Parathyroid adenoma (tissue), 2 donors: Measurements from ENCODE around the gene SPHKAP.

Source experiments
- H2AFZ ChIP-seq: fragments of 300-600 bp; sonication (generic); one replicate; pipeline ENCODE4 v1.7.0; 2017; ENCODE audit warnings: antibody characterized with exemption, mild to moderate bottlenecking
- H3K27ac ChIP-seq: fragments of 300-600 bp; sonication (generic); one replicate; pipeline ENCODE4 v1.7.0; 2017
- H3K27me3 ChIP-seq: fragments of 300-600 bp; sonication (generic); one replicate; pipeline ENCODE4 v1.7.0; 2017; ENCODE audit warnings: low read length; ENCODE audit not compliant: control insufficient read depth, insufficient read depth
- H3K36me3 ChIP-seq: fragments of 300-600 bp; sonication (generic); one replicate; pipeline ENCODE4 v1.7.0; 2017; ENCODE audit warnings: low read length; ENCODE audit not compliant: control insufficient read depth, insufficient read depth
- H3K4me1 ChIP-seq: fragments of 300-600 bp; sonication (generic); one replicate; pipeline ENCODE4 v1.7.0; 2017; ENCODE audit warnings: control low read depth
- H3K4me2 ChIP-seq: fragments of 300-600 bp; sonication (generic); one replicate; pipeline ENCODE4 v1.7.0; 2017; ENCODE audit warnings: low read length
- H3K4me3 ChIP-seq: fragments of 300-600 bp; sonication (generic); one replicate; pipeline ENCODE4 v1.7.0; 2017; ENCODE audit warnings: low read depth, low read length
- H3K79me2 ChIP-seq: fragments of 300-600 bp; sonication (generic); one replicate; pipeline ENCODE4 v1.7.0; 2017; ENCODE audit warnings: control low read depth
- H3K9ac ChIP-seq: fragments of 300-600 bp; sonication (generic); one replicate; pipeline ENCODE4 v1.7.0; 2017; ENCODE audit warnings: mild to moderate bottlenecking
- H3K9me3 ChIP-seq: fragments of 300-600 bp; sonication (generic); one replicate; pipeline ENCODE4 v1.7.0; 2017; ENCODE audit warnings: low read length; ENCODE audit not compliant: control insufficient read depth
- TF ChIP-seq, protein P1 (sequence below): fragments of 300-600 bp; sonication (generic); IDR thresholded peaks from one replicate; pipeline ENCODE4 v1.7.0; 2017; ENCODE audit warnings: antibody characterized with exemption, mild to moderate bottlenecking
- donor health status: primary hyperparathyroidism.

SPHKAP gene

DNA sequence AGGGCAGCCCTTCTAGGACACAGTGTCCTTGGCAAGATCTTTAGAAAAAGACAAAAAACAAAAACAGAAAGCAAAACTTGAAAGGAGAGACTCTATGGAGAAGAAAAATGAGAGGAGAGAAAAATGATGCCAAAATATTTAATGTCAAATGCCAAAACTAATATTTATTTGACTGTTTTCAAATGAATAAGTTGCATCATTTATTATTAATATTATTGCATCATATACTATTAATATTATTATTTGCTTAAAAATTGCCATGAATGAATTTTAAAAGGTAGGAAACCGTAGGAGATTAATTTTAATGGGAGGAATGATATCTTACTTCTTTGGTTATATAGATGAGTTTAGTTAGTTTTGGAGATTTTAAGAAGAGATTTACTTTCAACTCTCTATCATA lies 165.7 kb downstream of the SPHKAP start:
- no peaks in the 10 kb centered on the region for H3K79me2 ChIP-seq
- no peaks in the 10 kb centered on the region for H3K27me3 ChIP-seq
- no peaks in the 10 kb centered on the region for H3K9me3 ChIP-seq
- H3K27ac ChIP-seq: no peak overlapping the region
- H3K9ac ChIP-seq: no peak overlapping the region
- TF ChIP-seq, protein P1, sequence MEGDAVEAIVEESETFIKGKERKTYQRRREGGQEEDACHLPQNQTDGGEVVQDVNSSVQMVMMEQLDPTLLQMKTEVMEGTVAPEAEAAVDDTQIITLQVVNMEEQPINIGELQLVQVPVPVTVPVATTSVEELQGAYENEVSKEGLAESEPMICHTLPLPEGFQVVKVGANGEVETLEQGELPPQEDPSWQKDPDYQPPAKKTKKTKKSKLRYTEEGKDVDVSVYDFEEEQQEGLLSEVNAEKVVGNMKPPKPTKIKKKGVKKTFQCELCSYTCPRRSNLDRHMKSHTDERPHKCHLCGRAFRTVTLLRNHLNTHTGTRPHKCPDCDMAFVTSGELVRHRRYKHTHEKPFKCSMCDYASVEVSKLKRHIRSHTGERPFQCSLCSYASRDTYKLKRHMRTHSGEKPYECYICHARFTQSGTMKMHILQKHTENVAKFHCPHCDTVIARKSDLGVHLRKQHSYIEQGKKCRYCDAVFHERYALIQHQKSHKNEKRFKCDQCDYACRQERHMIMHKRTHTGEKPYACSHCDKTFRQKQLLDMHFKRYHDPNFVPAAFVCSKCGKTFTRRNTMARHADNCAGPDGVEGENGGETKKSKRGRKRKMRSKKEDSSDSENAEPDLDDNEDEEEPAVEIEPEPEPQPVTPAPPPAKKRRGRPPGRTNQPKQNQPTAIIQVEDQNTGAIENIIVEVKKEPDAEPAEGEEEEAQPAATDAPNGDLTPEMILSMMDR: no peak
- no peak overlapping the region for H3K4me2 ChIP-seq
- no peaks in the 10 kb centered on the region for H3K36me3 ChIP-seq
- no peaks in the 10 kb centered on the region for H3K4me1 ChIP-seq
- no peak overlapping the region for H3K4me3 ChIP-seq
- no peak overlapping the region for H2AFZ ChIP-seq

DNA sequence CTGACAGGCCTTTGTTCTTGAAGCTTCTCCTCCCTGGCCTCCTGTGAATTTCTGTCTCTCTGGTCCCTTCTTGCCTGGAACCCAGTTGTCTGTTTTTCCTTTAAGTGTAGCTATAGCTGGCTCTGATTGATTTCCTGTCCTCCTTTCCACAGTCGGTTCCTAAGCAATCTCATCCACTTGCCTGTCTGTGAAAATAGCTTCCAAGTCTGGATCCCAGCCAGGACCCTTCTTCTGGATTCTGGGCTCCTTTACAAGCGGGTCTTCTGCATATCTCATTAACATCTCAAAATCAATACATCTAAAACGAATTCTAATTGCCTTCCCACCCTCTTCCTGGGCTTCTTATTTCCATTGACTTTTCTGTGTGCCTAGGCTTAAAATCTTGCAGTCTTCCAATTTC lies 185.1 kb downstream of the SPHKAP start:
- no peak overlapping the region for H2AFZ ChIP-seq
- H3K27me3 ChIP-seq: no peaks in the 10 kb centered on the region
- H3K9me3 ChIP-seq: no peaks in the 10 kb centered on the region
- H3K9ac ChIP-seq: no peak overlapping the region
- H3K4me3 ChIP-seq: no peak overlapping the region
- H3K4me2 ChIP-seq: no peak overlapping the region
- H3K27ac ChIP-seq: no peak overlapping the region
- TF ChIP-seq, protein P1: no peak
- H3K36me3 ChIP-seq: no peaks in the 10 kb centered on the region
- no peaks in the 10 kb centered on the region for H3K79me2 ChIP-seq
- no peaks in the 10 kb centered on the region for H3K4me1 ChIP-seq

DNA sequence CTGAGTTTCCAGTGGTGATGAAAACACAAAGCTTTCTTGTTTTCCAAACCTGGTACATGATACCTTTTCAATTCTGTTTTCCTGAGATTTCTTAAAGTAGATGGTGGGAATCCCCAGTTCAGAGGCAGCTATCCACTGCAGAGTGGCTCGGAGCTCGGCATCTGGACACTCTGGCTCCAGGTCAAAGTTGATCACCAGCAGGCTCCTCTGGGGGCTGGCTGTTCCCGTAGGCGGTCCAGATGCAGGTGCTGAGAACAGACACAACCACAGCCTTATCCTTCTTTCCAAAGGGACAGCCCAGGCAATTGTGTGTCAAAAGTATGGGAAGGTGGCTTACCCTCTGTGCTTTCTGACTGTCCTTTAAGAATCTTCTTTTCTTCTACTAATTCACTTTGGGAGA lies 190.6 kb downstream of the SPHKAP start:
- Histone ChIP-seq H3K9me3 (no peaks in the 10 kb centered on the region), H2AFZ (no peak overlapping the region), H3K4me2 (no peak overlapping the region), H3K9ac (no peak overlapping the region), H3K27ac (no peak overlapping the region), H3K36me3 (no peaks in the 10 kb centered on the region), H3K27me3 (no peaks in the 10 kb centered on the region), H3K4me3 (no peak overlapping the region), H3K79me2 (no peaks in the 10 kb centered on the region), H3K4me1 (no peaks in the 10 kb centered on the region)
- TF ChIP-seq, protein P1: no peak

DNA sequence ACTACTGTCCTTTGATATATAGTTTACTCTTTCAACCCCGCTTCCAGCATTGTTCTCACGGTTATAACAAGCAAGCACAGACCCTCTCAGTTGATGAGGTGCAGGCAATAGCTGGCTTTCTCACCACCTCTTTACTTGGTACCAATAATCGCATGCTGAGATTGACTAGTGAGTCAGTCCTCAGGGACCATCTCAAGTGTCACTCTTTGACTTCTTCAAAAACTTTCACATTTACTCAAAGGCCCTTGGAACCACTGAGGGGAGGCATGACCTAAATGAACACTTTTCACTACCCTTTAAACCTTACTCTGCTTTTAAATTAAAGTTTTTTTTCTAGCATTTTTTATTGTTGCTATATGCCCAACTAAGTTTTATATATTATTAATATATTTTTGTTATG lies 208.2 kb downstream of the SPHKAP start:
- no peaks in the 10 kb centered on the region for H3K27me3 ChIP-seq
- no peaks in the 10 kb centered on the region for H3K4me1 ChIP-seq
- no peak overlapping the region for H3K4me3 ChIP-seq
- no peak overlapping the region for H2AFZ ChIP-seq
- no peak overlapping the region for H3K27ac ChIP-seq
- no peaks in the 10 kb centered on the region for H3K9me3 ChIP-seq
- H3K79me2 ChIP-seq: no peaks in the 10 kb centered on the region
- H3K36me3 ChIP-seq: no peaks in the 10 kb centered on the region
- TF ChIP-seq, protein P1: no peak
- no peak overlapping the region for H3K9ac ChIP-seq
- no peak overlapping the region for H3K4me2 ChIP-seq

DNA sequence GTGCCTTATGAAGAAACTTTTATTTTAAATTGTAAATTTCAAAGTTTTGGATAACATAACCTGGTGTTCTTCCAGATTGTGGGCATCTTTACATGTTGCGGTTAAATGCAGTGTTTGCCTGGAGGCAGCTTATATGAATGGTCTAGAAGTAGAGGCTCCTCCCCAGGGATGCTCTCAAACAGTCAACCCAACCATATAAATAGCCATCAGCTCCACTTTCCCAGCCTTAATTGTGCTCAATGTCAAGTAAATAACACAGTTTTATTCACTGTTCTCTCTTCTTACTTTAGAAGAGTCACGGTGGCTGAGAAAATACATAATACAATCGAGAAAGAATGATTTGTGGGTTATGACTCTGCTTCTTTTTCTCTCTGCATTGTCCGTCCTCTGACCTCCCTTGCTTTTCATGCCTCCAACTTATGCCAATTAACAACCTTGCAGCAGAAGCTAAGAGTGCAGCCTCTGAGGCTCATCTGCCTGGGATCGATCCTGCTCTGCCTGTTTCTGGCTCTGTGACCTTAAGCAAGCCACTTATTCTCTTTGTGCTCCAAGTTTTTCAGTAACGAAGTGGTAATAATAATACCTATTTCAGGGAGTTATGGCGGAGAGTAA lies 209.8 kb downstream of the SPHKAP start:
- H3K9ac ChIP-seq: no peak overlapping the region
- no peaks in the 10 kb centered on the region for H3K36me3 ChIP-seq
- H3K4me2 ChIP-seq: no peak overlapping the region
- H3K27ac ChIP-seq: no peak overlapping the region
- H3K79me2 ChIP-seq: no peaks in the 10 kb centered on the region
- no peaks in the 10 kb centered on the region for H3K27me3 ChIP-seq
- TF ChIP-seq, protein P1: no peak
- no peak overlapping the region for H2AFZ ChIP-seq
- H3K4me3 ChIP-seq: no peak overlapping the region
- no peaks in the 10 kb centered on the region for H3K9me3 ChIP-seq
- H3K4me1 ChIP-seq: no peaks in the 10 kb centered on the region
